ENCODE results near the gene PALS2.

The PALS2 gene

GRCh38 chr7:24595671-24596418 lies 22.6 kb downstream of the PALS2 start:
- DNase-seq: no peak

GRCh38 chr7:24597014-24597413 lies 23.8 kb downstream of the PALS2 start:
- DNase-seq: no peak

GRCh38 chr7:24601600-24601999 lies 28.3 kb downstream of the PALS2 start:
- no peak for DNase-seq

GRCh38 chr7:24602860-24603456 lies 29.7 kb downstream of the PALS2 start:
- no peak for DNase-seq

GRCh38 chr7:24604630-24605029 lies 31.4 kb downstream of the PALS2 start:
- DNase-seq: no peak

- no peak for DNase-seq
These were observed 35.3 kb downstream of the PALS2 start for GRCh38 chr7:24608504-24608903.

GRCh38 chr7:24609059-24609458 lies 35.8 kb downstream of the PALS2 start:
- DNase-seq: no peak

- no peak for DNase-seq
These were observed 36.3 kb downstream of the PALS2 start for GRCh38 chr7:24609570-24609969.

- DNase-seq: no peak
These were observed 37.9 kb downstream of the PALS2 start for GRCh38 chr7:24611130-24611529.

GRCh38 chr7:24617957-24618616 lies 44.8 kb downstream of the PALS2 start:
- DNase-seq: no peak

- no peak for DNase-seq
These were observed 46.7 kb downstream of the PALS2 start for GRCh38 chr7:24619978-24620377.

GRCh38 chr7:24622646-24623182 lies 49.5 kb downstream of the PALS2 start:
- DNase-seq: no peak
